NCI-H526 treated with DMSO at 0.1 percent for 48 hours (cell line): ENCODE results near the gene SOX5.
"Not testable (repeated sequence)": the region's sequence is repeated elsewhere in the genome, so short reads cannot be mapped to it uniquely, and the experiment has no call there.

Experiments
- DNase-seq: peaks from one replicate; lab custom pipeline; 2025; lab: John Stamatoyannopoulos, UW

SOX5 gene

DNA sequence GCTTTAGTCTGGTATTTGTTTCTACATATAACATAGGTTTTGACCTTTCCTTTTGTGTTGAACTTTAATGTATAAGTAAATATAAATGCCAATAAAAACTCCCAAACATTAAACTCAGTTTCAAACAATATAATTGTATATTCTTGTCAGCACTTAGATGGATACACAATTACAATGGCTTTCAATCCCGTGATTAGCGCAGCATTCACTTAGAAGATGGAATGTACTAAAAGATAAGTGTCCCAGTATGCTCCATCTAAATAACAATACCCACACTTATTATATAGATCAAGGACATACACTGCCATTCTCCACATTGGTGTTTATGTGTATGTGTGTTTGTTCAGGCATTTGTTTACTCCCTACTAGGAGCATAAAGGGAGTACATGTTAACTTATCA is 193.1 kb downstream of the SOX5 start:
- no peak for DNase-seq

DNA sequence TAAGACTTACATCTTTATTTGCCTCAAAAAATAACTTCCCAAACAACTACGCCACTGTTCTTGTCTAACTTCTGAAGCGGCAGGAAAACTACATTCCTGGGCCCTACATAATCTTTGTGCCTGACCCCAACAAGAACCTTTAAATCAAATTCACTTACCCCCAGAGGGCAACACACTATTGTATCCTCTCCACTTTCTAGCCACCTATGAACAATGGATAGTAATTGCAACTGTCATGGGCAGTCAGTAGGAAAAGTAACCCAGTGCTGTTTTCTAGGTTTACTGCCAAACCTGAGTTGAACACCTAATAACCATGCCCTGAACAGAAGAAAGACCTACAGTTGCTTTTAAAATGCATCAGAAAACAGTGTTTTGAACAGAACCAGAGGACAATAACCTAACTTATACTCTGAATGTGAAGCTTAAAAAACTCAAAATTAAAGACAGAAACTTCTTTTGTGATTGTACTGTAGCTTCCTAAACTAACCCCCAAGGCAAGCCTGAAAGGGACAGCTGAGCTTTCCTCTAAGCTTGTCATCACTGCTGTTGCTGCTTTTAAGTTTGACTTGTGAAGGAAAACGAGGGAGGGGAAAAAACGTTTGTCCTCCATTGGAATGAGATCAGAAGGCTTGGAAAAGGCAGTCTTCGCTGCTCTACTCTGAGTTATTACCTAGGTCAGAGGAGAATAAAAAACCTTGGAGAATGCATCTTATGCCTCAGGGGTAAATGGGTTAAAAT is 195.7 kb downstream of the SOX5 start:
- DNase-seq, result no peak

DNA sequence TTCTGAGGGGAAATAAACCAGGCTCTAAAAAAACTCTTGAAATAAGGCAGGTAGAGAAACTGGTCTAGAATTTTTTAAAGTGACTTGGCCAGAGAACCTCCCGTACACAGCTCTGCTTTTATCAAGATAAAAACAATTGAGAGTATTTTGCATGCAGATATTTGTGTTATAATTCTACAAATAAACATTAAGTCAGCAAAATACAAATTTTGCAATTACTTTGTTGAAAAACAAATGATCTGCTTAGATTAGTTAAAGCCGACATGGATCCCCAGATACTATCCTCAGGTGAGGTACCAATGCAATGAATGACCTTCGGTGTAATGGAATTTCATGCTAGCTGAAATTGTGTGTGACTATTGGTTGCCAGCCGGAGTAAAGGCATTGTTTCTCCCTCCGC is 197.2 kb downstream of the SOX5 start:
- no peak for DNase-seq

DNA sequence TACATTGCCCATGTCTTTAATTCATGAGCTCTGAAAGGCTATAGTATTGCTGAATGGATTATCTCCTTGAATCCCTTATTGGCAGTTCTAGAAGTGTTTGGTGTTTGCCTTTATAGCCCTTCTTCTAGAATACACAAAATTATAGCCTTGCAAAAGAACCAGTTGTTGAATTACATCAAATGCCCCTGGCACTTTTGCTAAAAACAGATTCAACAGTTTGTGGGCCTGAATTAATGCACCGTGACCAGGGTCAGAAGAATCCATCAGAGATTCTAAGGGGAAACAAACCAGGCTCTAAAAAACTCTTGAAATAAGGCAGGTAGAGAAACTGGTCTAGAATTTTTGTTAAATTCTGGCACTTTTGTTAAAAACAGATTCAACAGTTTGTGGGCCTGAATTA is 197.8 kb downstream of the SOX5 start:
- no peak for DNase-seq

DNA sequence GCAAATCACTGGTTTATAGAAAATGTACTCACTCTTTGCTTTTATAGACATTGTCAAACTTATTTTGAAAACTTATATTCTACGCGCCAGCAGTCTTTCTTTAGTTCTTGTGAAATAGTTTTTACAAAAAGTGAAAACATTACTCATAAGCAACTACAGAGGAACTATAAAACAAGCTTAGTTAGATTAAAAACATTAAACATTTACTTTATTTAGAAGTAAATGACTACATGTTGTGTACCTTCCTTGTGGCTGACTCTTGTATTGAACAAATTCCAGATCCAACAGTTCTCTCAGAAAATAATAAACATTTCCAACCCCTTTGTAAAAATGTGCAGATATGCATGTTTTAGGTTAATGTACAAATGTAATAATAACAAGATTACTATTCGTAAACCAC is 198.5 kb downstream of the SOX5 start:
- no peak for DNase-seq

DNA sequence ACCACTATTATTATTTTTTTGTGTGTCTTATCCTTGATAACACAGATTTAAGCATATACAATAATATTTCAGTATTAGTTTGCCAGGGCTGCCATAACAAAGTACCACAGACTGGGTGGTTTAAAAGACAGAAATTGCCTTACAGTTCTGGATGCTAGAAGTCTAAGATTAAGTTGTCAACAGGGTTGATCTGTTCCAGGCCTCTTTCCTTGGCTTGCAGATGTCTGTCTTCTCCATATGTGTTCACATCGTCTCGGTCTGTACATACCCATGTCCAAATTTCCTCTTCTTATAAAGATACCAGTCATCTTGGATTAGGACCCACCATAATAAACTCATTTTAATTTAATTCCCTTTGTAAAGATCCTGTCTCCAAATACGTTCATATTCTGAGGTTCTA is 204.8 kb downstream of the SOX5 start:
- no peak for DNase-seq

DNA sequence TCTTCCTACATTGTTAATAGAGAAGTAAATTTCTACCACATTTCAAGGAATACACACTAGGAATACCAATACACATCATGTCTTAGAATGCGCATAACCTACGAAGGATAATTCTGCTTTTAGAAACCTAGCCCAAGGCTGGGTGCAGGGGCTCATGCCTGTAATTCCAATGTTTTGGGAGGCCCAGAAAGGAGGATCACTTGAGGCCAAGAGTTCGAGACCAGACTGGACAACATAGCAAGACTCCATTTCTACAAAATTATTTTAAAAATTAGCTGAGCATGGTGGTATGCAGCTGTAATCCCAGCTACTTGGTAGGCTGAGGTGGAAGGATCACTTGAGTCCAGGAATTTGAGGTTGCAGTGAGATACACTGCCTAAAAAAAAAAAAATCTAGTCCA is 206.9 kb downstream of the SOX5 start:
- DNase-seq, result no peak

DNA sequence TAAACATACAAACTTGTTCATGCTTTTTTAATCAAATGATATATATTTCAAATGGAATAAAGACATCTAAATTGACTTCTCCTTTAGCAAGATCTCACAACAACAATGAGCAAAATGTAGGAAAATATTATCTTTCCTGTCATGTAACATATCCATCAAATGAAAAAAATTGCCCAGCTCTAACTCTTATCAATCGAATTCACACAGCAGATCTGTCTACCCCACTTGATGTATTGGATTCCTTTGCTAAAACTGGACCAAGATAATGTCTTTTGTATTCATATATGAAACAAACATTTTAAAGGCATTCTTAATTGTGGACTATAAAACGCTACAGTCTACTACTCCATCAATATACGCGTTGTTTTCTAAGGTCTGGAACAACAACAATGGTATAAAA is 218.0 kb downstream of the SOX5 start:
- no peak for DNase-seq

DNA sequence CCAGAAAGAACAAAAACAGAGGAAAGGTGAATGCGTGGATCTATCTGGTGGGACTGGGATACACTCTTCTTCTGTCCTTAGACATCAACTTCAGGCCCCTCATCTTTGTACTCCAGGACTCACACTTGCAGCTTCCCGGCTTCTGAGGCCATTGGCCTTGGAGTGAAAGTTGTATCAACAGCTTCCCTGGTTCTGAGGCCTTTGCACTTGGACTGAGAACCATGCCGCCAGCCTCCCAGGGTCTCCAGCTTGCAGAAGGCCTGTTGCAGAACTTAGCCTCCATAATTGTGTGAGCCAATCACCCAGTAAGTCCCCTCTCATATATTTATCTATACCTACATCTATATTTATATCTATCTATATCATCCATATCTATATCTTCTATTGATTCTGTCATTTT is 218.4 kb downstream of the SOX5 start:
- no peak for DNase-seq

DNA sequence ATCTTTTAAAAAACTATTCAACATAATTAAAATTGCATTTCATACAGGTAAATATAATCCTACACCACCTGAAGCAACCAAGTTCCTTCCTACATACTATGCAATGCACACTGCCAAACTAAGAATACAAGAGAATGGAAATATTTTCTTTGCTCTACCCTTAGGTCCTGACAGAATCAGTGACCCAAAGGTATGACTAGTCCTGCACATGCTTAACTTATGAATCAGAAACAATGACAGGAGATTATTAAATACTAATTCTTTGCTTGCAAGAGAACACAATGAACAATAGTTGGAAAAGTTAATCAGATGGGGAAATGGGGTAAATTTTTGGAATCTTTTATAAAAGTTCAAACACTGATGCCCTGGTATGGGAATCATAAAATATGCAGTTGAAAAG is 220.1 kb downstream of the SOX5 start:
- DNase-seq, result no peak

DNA sequence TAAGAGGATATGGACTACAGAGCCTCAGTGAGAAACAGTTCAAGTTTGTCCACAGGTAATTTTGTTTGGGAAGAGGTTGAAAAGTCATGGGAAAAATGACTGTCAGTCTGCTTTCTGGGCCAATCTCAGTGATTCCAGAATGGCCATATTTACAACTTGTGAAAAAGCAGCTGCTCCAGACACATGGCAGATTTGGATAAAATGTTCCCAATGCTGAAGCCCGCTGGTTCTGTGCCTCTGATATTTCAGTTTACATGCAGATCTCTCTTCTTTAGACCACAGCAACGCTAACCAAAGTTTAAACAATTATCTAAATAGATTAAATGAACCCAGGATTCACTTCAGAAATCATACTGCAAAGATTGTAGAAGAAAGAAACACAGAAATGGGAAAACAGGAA is 222.8 kb downstream of the SOX5 start:
- DNase-seq, result no peak

DNA sequence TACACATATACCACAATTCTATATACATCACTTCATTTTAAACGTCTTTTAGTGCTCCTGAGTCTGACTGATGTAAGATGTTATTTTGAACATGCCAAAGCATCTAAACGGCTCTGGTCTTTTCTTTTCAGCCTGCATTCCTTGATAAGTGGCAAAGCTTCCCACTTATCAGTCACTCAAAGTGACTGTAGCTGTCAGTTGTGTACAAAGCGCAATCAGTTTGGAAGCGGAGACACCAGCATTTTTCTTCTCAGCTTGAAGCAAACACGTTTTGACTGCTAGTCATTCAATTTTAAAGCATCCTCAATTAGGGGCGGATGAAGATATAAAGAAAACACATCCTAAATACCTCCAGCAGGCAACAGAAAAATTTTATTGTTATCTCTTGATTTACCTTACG is 226.8 kb downstream of the SOX5 start:
- no peak for DNase-seq

DNA sequence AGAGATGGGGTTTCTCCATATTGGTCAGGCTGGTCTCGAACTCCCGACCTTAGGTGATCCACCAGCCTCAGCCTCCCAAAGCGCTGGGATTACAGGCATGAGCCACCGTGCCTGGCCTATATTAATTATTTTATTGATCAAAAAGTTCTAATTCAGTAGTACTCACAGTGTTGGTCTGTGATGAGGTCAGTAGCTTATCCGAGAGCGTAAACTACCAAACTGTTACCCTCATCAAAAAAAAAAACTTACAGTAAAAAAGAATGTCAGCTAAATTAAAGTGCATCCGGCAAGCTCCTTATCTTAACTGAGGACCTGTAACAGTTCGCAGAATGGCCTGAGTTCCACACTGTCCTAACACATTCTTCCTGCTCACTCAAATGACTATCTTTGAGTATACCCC is 228.2 kb downstream of the SOX5 start:
- DNase-seq, result no peak

DNA sequence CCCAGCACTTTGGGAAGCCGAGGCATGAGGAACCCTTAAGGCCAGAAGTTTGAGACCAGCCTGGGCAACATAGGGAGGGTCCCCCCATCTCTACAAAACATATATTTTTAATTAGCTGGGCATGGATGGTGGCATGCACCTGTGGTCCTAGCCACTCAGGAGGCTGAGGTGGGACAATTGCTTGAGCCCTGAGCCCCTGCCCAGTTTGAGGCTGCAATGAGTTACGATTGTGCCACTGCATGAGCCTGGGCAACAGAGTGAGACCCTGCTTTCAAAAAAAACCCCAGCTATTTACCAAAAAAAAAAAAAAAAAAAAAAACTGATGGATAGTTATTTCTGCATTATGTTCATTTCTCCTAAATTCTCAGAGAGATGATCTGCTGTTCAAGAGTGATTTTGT is 230.0 kb downstream of the SOX5 start:
- DNase-seq, result no peak

DNA sequence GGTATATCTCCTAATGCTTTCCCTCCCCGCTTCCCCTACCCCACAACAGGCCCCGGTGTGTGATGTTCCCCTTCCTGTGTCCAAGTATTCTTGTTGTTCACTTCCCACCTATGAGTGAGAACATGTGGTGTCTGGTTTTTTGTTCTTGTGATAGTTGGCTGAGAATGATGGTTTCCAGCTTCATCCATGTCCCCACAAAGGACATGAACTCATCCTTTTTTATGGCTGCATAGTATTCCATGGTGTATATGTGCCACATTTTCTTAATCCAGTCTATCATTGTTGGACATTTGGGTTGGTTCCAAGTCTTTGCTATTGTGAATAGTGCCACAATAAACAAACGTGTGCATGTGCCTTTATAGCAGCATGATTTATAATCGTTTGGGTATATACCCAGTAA is 239.1 kb downstream of the SOX5 start:
- not testable (repeated sequence) for DNase-seq

DNA sequence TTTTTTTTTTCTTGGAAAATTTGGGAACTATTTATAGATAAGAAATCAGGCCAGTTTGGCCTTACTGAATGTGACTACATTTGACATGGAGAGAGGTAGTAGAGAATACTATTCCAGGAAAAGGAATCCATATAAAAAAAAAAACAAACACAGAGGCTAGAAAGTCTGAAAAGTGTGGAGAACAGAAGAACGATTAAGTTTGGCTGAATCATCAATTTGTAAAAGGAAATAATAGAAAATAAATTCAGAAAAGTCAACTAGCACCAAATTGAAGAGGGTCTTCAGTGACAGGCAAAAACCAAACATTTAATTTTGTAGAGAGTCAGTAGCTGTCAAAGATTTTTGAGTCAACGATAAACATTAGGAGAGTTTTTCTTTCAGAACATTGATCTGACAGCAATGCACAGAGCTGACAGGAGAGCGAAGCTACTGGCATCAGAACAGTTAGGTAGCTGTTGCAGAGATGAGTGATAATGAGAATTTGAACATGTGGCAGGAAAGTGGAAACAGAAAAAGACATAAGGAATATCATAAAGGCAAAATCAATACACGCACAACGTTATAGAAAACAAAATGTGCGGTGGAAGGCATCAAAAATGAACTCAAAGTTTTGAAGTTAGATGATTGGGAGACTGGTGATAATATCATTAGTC is 241.2 kb downstream of the SOX5 start:
- DNase-seq, result no peak

DNA sequence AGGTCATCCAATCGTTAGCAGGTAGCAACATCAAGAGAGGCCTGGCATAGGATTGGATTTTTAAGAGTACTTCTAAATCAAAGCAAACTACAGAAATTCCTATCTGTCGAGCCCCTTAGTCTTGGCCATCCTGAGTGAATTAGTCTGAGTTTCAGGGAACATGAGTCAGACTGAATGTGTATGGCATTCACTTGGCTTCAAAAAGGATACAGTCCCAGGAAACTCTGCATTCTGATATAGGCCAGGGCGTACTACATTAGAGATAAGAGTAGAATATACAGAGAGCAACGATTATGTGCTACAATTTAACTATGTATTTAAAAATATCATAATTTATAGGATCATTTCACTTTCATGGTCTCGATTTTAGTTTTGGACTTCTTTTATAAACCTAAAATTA is 242.2 kb downstream of the SOX5 start:
- DNase-seq, result no peak

DNA sequence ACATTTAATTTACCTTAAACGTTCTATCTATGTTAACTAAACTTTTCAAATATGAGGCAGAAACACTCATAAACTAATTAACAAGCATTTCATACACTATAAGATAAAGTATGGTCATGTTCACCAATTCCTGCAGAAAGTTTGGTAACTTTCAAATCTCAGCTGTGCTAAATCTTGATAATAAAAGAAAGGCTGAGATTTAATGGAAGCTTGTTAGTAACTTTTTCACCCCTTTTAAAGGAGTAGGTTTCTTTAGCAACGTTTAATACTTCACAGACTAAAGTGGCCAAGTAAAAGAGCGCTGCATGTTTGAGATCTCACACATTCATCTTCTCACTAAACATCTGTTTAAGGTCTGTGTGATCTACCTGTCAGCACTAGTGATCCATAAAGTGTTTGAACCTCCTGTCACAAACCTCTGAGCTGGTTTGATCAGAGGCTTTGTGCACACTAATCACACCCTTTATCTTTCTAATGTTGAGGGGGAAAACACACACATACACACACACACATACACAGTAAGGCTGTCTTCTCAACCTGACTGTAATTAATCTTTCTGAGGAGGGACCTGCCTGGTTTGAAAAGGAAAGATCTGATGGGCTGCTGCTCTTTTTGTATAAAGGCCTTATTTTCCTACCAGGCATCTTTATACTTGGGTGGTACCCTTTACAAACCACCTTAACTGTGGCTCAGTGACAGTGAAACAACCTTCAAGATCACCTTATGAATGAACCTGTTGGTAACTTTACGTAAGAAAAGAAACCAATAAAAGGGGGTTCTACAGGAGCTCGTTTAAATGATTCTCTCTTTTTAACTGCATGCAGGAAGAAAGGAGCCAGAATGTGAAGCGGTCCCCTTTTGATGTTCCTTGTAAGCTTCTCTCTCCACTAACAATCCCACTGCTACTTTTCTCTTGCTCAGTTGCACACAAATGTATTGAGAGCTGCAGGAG is 244.2 kb downstream of the SOX5 start:
- DNase-seq, result no peak

DNA sequence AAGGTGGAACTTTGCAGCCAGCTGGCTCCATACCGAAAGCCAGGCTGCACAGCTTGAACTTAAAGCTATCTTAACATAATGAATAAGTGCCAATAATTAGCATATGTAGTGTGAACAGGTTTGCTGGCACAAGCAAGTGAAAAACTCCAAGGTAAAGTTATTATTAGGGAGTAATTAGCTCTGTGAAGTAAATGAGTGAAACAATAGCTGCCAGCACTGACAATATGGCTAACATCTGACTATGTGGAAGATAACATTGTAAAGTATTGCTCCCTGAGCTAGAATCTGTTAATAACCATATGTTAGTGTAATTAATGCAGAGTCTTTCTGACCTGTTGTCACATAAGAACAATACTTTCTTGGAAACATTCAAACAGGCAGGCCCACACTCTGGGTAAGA is 246.4 kb downstream of the SOX5 start:
- no peak for DNase-seq

DNA sequence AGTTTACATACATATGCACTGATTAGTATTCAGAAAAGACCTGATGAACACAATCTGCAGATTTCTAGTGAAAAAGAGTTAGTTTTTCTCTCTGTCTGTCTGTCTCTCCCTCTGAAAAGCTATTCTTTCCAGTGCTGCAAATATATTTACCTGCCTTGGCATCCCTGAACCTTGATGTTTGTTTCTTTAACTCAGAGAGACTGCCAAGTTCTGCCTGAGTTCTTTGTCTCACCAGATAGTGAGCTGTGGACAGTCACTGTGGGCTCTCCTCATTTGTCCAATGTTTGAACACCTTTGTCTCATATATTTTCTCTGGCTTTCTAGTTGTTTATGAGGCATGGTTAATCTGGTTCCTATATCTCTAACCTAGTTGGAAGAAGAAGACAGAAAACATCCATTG is 250.4 kb downstream of the SOX5 start:
- DNase-seq, result no peak

DNA sequence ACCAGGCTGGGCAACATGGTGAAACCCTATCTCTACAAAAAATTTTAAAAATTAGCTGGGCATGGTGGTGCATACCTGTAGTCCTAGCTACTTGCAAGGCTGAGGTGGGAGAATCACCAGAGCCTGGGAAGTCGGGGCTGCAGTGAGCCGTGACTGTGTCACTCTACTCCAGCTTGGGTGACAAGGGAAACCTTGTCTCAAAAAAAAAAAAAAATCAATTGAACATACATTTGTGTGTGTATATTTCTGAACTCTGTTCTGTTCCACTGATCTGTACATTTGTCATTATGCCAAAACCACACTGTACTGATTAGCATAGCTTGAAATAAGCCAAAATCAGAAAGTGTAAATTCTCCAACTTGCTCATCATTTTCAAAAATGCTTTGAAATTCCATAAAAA is 254.6 kb downstream of the SOX5 start:
- no peak for DNase-seq

DNA sequence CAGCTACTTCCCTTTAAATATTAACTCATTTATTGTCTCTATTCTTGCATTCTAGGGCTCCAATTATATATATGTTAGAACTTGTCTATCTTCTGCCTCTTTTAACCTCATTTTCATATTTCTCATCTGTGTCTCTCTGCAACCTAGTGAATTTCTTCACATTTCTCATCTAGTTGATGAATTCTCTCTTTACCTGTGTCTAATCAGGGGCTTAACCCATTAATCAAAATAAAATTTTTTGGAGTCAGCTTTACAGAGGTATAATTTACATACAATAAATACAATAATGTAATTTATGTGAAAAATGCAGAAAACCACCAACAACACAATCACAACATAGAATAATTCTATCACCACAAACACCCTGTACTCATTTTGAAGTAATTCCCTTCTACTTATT is 255.2 kb downstream of the SOX5 start:
- no peak for DNase-seq

DNA sequence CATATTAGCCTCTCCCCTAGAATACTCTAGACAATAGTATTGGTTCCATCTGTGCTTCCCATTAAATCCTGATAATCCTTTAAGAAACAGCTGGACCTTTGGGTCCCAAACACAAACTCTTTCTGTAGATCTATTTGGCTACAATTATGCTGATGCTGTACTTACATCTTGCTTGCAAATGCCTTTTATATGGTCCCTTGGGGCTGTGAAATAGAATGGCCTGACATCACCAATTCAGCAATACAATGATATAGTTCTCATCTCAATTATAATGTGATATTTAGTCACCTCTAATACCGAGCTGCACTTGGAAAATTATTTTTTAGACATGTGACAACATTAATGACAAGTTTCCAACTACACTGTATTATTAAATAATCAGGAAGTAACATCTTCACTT is 261.5 kb downstream of the SOX5 start:
- DNase-seq, result no peak
